Endothelial cell of umbilical vein (primary cell): ENCODE results near the gene NR0B2. TPM values are rescaled to one million over a fixed set of nuclear protein-coding genes. Genes with fewer than 3 reads are reported as not detected.

Experiments used
- BruUV-seq: library from RNA; stranded (reverse); fragments of 400-500 nt; replicated peaks from 2 replicates; lab custom pipeline; 2021; lab: Mats Ljungman, UMichigan
- CTCF ChIA-PET: fragments of 300-600, 350-600 bp; sonication (Branson Sonifier 250); formaldehyde crosslinking; loops from one replicate; lab custom pipeline; 2021; ENCODE audit warnings: antibody characterized with exemption, inconsistent platforms; lab: Charles Lee
- POLR2A ChIA-PET: fragments of 300-600, 350-600 bp; sonication (Branson Sonifier 250); formaldehyde crosslinking; loops from one replicate; lab custom pipeline; 2021; ENCODE audit warnings: antibody characterized with exemption, inconsistent platforms; lab: Charles Lee
- DNase-seq: peaks from one replicate; pipeline ENCODE4 v3.0.0-alpha.2; 2011; ENCODE audit warnings: low read depth, low spot score
- FAIRE-seq: peaks from 2 replicates; lab custom pipeline; 2011; peaks lifted over from hg19 to GRCh38; lab: Jason Lieb, UNC
- H2AFZ ChIP-seq: 2 replicates; pipeline ENCODE4 v1.6.0; 2012; ENCODE audit warnings: low read depth, low read length, control low read depth, inconsistent platforms
- H3K27ac ChIP-seq: 2 replicates; pipeline ENCODE4 v1.5.1; 2011; ENCODE audit warnings: low read depth, mild to moderate bottlenecking, control low read depth, low read length, moderate library complexity; ENCODE audit not compliant: insufficient read depth
- H3K27me3 ChIP-seq, 2 experiments: 2 replicates each; pipeline versions ENCODE4 v1.6.0 to v1.6.1; 2011; ENCODE audit warnings: low read length in 2 of 2, mixed read lengths in 1 of 2; ENCODE audit not compliant: control insufficient read depth in 2 of 2, insufficient read depth in 2 of 2
- H3K36me3 ChIP-seq, 2 experiments: 2 replicates in 1 of 2; 3 replicates in 1 of 2; pipeline ENCODE4 v1.5.1; 2011; ENCODE audit warnings: low read length in 2 of 2, mild to moderate bottlenecking in 1 of 2, moderate library complexity in 1 of 2; ENCODE audit not compliant: control insufficient read depth in 2 of 2, insufficient read depth in 2 of 2; ENCODE audit errors: extremely low read depth in 1 of 2
- H3K4me1 ChIP-seq: 3 replicates; pipeline ENCODE4 v1.5.1; 2011; ENCODE audit warnings: mild to moderate bottlenecking, low read length; ENCODE audit not compliant: control insufficient read depth, insufficient read depth; ENCODE audit errors: extremely low read depth
- H3K4me2 ChIP-seq: 2 replicates; pipeline ENCODE4 v1.6.1; 2011; ENCODE audit warnings: low read length, control low read depth, mixed read lengths; ENCODE audit not compliant: insufficient read depth
- H3K4me3 ChIP-seq, 3 experiments: fragments of 200-600 bp in 1 of 3; sonication (generic), shearing (Covaris generic) in 1 of 3; replicated peaks in 1 of 3; 2 replicates each; pipeline ENCODE4 v1.5.1; 2011 to 2016; ENCODE audit warnings: control low read depth in 3 of 3, low read length in 3 of 3, mild to moderate bottlenecking in 2 of 3, inconsistent platforms in 1 of 3, low read depth in 1 of 3, moderate library complexity in 1 of 3; ENCODE audit not compliant: insufficient read depth in 1 of 3
- H3K79me2 ChIP-seq: 2 replicates; pipeline ENCODE4 v1.6.0; 2012; ENCODE audit warnings: low read length, inconsistent platforms; ENCODE audit not compliant: control insufficient read depth, insufficient read depth
- H3K9ac ChIP-seq: replicated peaks from 2 replicates; pipeline ENCODE3; 2011; ENCODE audit warnings: low read length, control low read depth; ENCODE audit not compliant: insufficient read depth; ENCODE audit errors: extremely low read depth
- H3K9me1 ChIP-seq: replicated peaks from 3 replicates; pipeline ENCODE4 v1.6.0; 2011; ENCODE audit warnings: mild to moderate bottlenecking, low read length; ENCODE audit not compliant: control insufficient read depth, insufficient read depth; ENCODE audit errors: extremely low read depth
- H3K9me3 ChIP-seq: replicated peaks from 2 replicates; pipeline ENCODE4 v1.5.1; 2012; ENCODE audit warnings: low read length, inconsistent platforms; ENCODE audit not compliant: control insufficient read depth, insufficient read depth
- H4K20me1 ChIP-seq: replicated peaks from 2 replicates; pipeline ENCODE3; 2011; ENCODE audit warnings: mild to moderate bottlenecking, low read length; ENCODE audit not compliant: control insufficient read depth, insufficient read depth; ENCODE audit errors: extremely low read depth
- EZH2 ChIP-seq: IDR thresholded peaks from 2 replicates; pipeline ENCODE4 v1.6.1; 2012; ENCODE audit warnings: borderline replicate concordance, low read depth, mild to moderate bottlenecking, moderate library complexity, low read length, inconsistent platforms; ENCODE audit not compliant: severe bottlenecking
- GATA2 ChIP-seq: IDR thresholded peaks from 2 replicates; pipeline ENCODE4 v1.7.0; 2011; ENCODE audit warnings: low read depth, mild to moderate bottlenecking, moderate library complexity, mixed read lengths, low read length; ENCODE audit not compliant: insufficient read length, insufficient read depth
- JUN ChIP-seq: IDR thresholded peaks from 2 replicates; pipeline ENCODE4 v1.6.1; 2011; ENCODE audit warnings: borderline replicate concordance, low read depth; ENCODE audit not compliant: insufficient read length, insufficient read depth
- MYC ChIP-seq: IDR thresholded peaks from one replicate; pipeline ENCODE4 v1.6.1; 2011; ENCODE audit warnings: mild to moderate bottlenecking, low read depth, low read length
- POLR2A ChIP-seq: IDR thresholded peaks from 2 replicates; pipeline ENCODE4 v1.6.1; 2012; ENCODE audit warnings: low read depth, mild to moderate bottlenecking, control low read depth, low read length
- POLR2AphosphoS5 ChIP-seq: IDR thresholded peaks from 2 replicates; pipeline ENCODE4 v1.6.1; 2012; ENCODE audit warnings: low read depth, mild to moderate bottlenecking, control low read depth, low read length, moderate library complexity; ENCODE audit not compliant: insufficient read depth
- dilution Hi-C: fragments of 300-500 bp; cut with MboI; formaldehyde crosslinking; loops from one replicate; pipeline ENCODE4 v1.15.0; 2019; ENCODE audit warnings: low sequenced_read_pairs; ENCODE audit not compliant: extremely low pct_ligation_motif_present
- intact Hi-C: fragments of 100-400 bp; cut with micrococcal nuclease; formaldehyde crosslinking; loops from one replicate; pipeline ENCODE4 v1.10.0; 2022
- polyA plus RNA-seq, 4 experiments: library from polyadenylated mRNA; depleted of rRNA in 3 of 4; stranded (reverse) in 3 of 4; unstranded in 1 of 4; fragments of >200 nt; gene quantifications; 2 replicates each; pipeline versions ENCODE4 v1.2.1 to v1.2.3, GENCODE V29; 2011 to 2012; ENCODE audit warnings: missing spikeins in 1 of 4
- total RNA-seq: library from RNA; stranded (reverse); gene quantifications from 2 replicates; pipeline ENCODE4 v1.2.3, GENCODE V29; 2021
- TF ChIP-seq, protein P1 (sequence below), 2 donors: IDR thresholded peaks; 1 replicate in 1 of 2; 2 replicates in 1 of 2; pipeline ENCODE4 v1.5.1; 2011; ENCODE audit warnings: low read length in 2 of 2, mild to moderate bottlenecking in 2 of 2, moderate library complexity in 2 of 2, control low read depth in 1 of 2, inconsistent platforms in 1 of 2, low read depth in 1 of 2; ENCODE audit not compliant: insufficient read depth in 1 of 2; ENCODE audit errors: extremely low read depth in 1 of 2
- TF ChIP-seq, protein P2 (sequence below): IDR thresholded peaks from 2 replicates; pipeline ENCODE4 v1.6.1; 2011; ENCODE audit not compliant: insufficient read depth, insufficient read length

NR0B2 gene
- total and polyA plus RNA-seq, 2 donors (not counting 3 experiments of a cell fraction or from before 2014, with no cell fraction given) = not detected

DNA sequence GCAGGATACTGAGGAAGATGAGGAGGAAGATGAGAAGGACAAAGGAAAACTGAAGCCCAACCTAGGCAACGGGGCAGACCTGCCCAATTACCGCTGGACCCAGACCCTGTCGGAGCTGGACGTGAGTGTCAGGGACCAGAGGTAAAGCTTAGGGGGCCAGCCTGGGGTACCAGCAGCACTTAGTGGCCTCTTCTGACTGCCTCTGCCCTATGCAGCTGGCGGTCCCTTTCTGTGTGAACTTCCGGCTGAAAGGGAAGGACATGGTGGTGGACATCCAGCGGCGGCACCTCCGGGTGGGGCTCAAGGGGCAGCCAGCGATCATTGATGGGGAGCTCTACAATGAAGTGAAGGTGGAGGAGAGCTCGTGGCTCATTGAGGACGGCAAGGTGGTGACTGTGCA lies 28.9 kb upstream of the NR0B2 start:
- Histone ChIP-seq H3K4me2 (no peak overlapping the region), H3K36me3 (peaks cover 14 to 41% of the 10 kb centered on the region in 2 experiments), H3K4me1 (no peaks in the 10 kb centered on the region), H3K9ac (no peak overlapping the region), H4K20me1 (no peaks in the 10 kb centered on the region), H3K9me1 (no peaks in the 10 kb centered on the region), H3K4me3 (no peak overlapping the region), H3K27ac (no peak overlapping the region), H3K9me3 (no peaks in the 10 kb centered on the region), H3K79me2 (peaks cover 22% of the 10 kb centered on the region), H2AFZ (no peak overlapping the region), H3K27me3 (no peaks in the 10 kb centered on the region)
- TF ChIP-seq POLR2AphosphoS5 = no peak
- TF ChIP-seq POLR2A = no peak
- no peak for TF ChIP-seq GATA2
- no peak for TF ChIP-seq EZH2
- TF ChIP-seq, protein P1, sequence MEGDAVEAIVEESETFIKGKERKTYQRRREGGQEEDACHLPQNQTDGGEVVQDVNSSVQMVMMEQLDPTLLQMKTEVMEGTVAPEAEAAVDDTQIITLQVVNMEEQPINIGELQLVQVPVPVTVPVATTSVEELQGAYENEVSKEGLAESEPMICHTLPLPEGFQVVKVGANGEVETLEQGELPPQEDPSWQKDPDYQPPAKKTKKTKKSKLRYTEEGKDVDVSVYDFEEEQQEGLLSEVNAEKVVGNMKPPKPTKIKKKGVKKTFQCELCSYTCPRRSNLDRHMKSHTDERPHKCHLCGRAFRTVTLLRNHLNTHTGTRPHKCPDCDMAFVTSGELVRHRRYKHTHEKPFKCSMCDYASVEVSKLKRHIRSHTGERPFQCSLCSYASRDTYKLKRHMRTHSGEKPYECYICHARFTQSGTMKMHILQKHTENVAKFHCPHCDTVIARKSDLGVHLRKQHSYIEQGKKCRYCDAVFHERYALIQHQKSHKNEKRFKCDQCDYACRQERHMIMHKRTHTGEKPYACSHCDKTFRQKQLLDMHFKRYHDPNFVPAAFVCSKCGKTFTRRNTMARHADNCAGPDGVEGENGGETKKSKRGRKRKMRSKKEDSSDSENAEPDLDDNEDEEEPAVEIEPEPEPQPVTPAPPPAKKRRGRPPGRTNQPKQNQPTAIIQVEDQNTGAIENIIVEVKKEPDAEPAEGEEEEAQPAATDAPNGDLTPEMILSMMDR (IDR thresholded peaks at IDR 0.05; ENCODE audit: extremely low read depth in 1 of 2, insufficient read depth in 1 of 2, low read depth in 1 of 2, low read length in 2 of 2) = no peak
- no peak for TF ChIP-seq JUN
- TF ChIP-seq, protein P2, sequence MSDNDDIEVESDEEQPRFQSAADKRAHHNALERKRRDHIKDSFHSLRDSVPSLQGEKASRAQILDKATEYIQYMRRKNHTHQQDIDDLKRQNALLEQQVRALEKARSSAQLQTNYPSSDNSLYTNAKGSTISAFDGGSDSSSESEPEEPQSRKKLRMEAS = no peak
- no peak for TF ChIP-seq MYC
- BruUV-seq = no TSS peak
- intact Hi-C loops (no loop called here), dilution Hi-C loops (no loop called here)
- ChIA-PET CTCF (interaction anchor here (0.5 kb wide), 1 partner anchor 117 kb away, joined by 3 read pairs; no protein-coding TSS in a partner anchor), POLR2A (no interaction called here)
- FAIRE-seq (no peak), DNase-seq (no peak)
